ENCODE measurements around the gene TARM1.

DNA sequence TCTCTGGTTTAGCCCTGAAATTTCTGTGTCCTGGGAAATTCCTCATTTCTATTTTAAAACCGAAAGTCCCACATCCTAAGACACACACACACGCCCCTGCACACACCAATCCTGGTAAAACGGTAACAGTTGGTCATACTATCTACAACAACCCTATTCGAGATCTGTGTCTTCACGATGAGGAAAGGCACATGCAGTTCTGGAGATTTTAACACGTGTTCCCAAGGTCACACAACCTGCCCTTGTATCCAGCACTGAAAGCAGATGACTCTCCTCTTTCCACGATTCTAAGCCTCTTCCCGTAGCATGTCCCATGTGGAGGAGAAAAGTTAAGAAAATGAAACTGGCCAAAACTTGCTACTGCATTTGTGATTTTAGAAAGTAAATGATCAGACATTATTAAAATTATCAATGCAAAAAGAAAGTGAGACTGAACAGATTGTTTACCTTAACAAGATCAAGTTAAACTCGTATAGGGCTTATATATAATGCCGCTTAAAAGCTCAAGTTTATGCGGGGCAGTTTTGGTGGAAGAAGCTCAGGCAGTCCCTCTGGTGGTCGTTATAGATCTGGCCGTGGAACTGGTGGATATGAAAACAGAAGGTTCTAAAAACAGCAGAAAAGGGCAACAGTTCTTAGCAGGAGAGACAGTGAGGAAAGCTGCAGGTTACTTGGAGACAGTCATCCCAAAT, 50.1 kb downstream of the TARM1 start:
- TF ChIP-seq EZH2phosphoT487 (IDR thresholded peaks at IDR 0.05; ENCODE audit: insufficient read depth, low read depth) (no peak), EZH2 (IDR thresholded peaks at IDR 0.05; ENCODE audit: insufficient read depth, poor library complexity, severe bottlenecking) (no peak)

Data from GM23248 (cell line).